HEK293 (cell line): ENCODE measurements around the gene TPSAB1.

Experiments used
- CTCF ChIA-PET: fragments of 350-600 bp; formaldehyde crosslinking; extraction: SDS; loops from one replicate; lab custom pipeline; 2021; ENCODE audit warnings: antibody characterized with exemption; lab: Yijun Ruan, JAX
- POLR2A ChIA-PET: fragments of 300-600 bp; formaldehyde crosslinking; extraction: SDS; loops from one replicate; lab custom pipeline; 2020; ENCODE audit warnings: antibody characterized with exemption, inconsistent platforms; lab: Yijun Ruan, JAX
- H3K27ac ChIP-seq: fragments of 200-500 bp; sonication (Bioruptor generic); 2 replicates; pipeline ENCODE4 v1.5.1; 2014; ENCODE audit warnings: low read depth, low read length, control low read depth, inconsistent platforms; ENCODE audit errors: extremely low read depth
- H3K36me3 ChIP-seq, 2 experiments: fragments of 200-500 bp in 1 of 2; sonication (Bioruptor generic) in 1 of 2; 1 replicate in 1 of 2; 2 replicates in 1 of 2; pipeline ENCODE4 v1.5.1; 2014 to 2017; ENCODE audit warnings: inconsistent platforms in 2 of 2, low read length in 2 of 2; ENCODE audit not compliant: control insufficient read depth in 2 of 2, insufficient read depth in 1 of 2
- H3K4me1 ChIP-seq: fragments of 200-500 bp; sonication (Bioruptor generic); 2 replicates; pipeline ENCODE4 v1.5.1; 2014; ENCODE audit warnings: mild to moderate bottlenecking, low read length, inconsistent platforms; ENCODE audit not compliant: control insufficient read depth, insufficient read depth
- H3K4me3 ChIP-seq: 2 replicates; pipeline ENCODE4 v1.5.1; 2011; ENCODE audit warnings: low read depth, mild to moderate bottlenecking, control low read depth, low read length, moderate library complexity
- H3K9me3 ChIP-seq: fragments of 200-500 bp; sonication (Bioruptor generic); 2 replicates; pipeline ENCODE4 v1.5.1; 2014; ENCODE audit warnings: low read depth, low read length, inconsistent platforms; ENCODE audit not compliant: control insufficient read depth, insufficient read depth
- KLF1 ChIP-seq: fragments of 450-650 bp; formaldehyde crosslinking; IDR thresholded peaks from 2 replicates; pipeline ENCODE4 v1.5.1; 2016; ENCODE audit warnings: missing biosample characterization, missing genetic modification characterization
- KLF7 ChIP-seq: fragments of 450-650 bp; formaldehyde crosslinking; IDR thresholded peaks from 2 replicates; pipeline ENCODE4 v1.5.1; 2016; ENCODE audit warnings: missing biosample characterization, missing genetic modification characterization, borderline replicate concordance
- PRDM10 ChIP-seq: fragments of 450-650 bp; formaldehyde crosslinking; IDR thresholded peaks from 2 replicates; pipeline ENCODE4 v1.5.1; 2016; ENCODE audit warnings: missing biosample characterization, missing genetic modification characterization
- SALL2 ChIP-seq: fragments of 450-650 bp; formaldehyde crosslinking; IDR thresholded peaks from 2 replicates; pipeline ENCODE4 v1.5.0; 2017; ENCODE audit warnings: missing biosample characterization, mild to moderate bottlenecking, missing genetic modification characterization, borderline replicate concordance
- SP7 ChIP-seq: fragments of 450-650 bp; formaldehyde crosslinking; IDR thresholded peaks from 2 replicates; pipeline ENCODE4 v1.5.1; 2016; ENCODE audit warnings: missing biosample characterization, missing genetic modification characterization
- YY2 ChIP-seq: fragments of 450-650 bp; formaldehyde crosslinking; IDR thresholded peaks from 2 replicates; pipeline ENCODE4 v1.5.1; 2016; ENCODE audit warnings: missing biosample characterization, missing genetic modification characterization
- ZIC2 ChIP-seq: fragments of 450-650 bp; formaldehyde crosslinking; IDR thresholded peaks from 2 replicates; pipeline ENCODE4 v1.5.1; 2016; ENCODE audit warnings: missing biosample characterization, missing genetic modification characterization
- ZNF10 ChIP-seq: fragments of 450-650 bp; formaldehyde crosslinking; IDR thresholded peaks from 2 replicates; pipeline ENCODE4 v1.5.1; 2017; ENCODE audit warnings: missing biosample characterization, missing genetic modification characterization
- ZNF211 ChIP-seq: fragments of 450-650 bp; formaldehyde crosslinking; IDR thresholded peaks from 2 replicates; pipeline ENCODE4 v1.5.1; 2016; ENCODE audit warnings: low read depth, missing biosample characterization, missing genetic modification characterization
- ZNF214 ChIP-seq: fragments of 450-650 bp; formaldehyde crosslinking; IDR thresholded peaks from 2 replicates; pipeline ENCODE4 v1.5.1; 2017; ENCODE audit warnings: missing biosample characterization, mild to moderate bottlenecking, missing genetic modification characterization, borderline replicate concordance
- ZNF266 ChIP-seq: fragments of 450-650 bp; formaldehyde crosslinking; IDR thresholded peaks from 2 replicates; pipeline ENCODE4 v1.5.1; 2016; ENCODE audit warnings: missing biosample characterization, missing genetic modification characterization, low read depth
- ZNF350 ChIP-seq: fragments of 450-650 bp; formaldehyde crosslinking; IDR thresholded peaks from 2 replicates; pipeline ENCODE4 v1.5.0; 2017; ENCODE audit warnings: missing biosample characterization, mild to moderate bottlenecking, missing genetic modification characterization
- ZNF404 ChIP-seq: fragments of 450-650 bp; formaldehyde crosslinking; IDR thresholded peaks from 2 replicates; pipeline ENCODE4 v1.5.1; 2017; ENCODE audit warnings: missing biosample characterization, missing genetic modification characterization
- ZNF423 ChIP-seq: fragments of 450-650 bp; formaldehyde crosslinking; IDR thresholded peaks from 2 replicates; pipeline ENCODE4 v1.5.1; 2016; ENCODE audit warnings: missing biosample characterization, missing genetic modification characterization
- ZNF48 ChIP-seq: fragments of 450-650 bp; formaldehyde crosslinking; IDR thresholded peaks from 2 replicates; pipeline ENCODE4 v1.5.1; 2016; ENCODE audit warnings: missing biosample characterization, missing genetic modification characterization
- ZNF513 ChIP-seq: fragments of 450-650 bp; IDR thresholded peaks from 2 replicates; pipeline ENCODE4 v1.5.1; 2018; ENCODE audit warnings: missing biosample characterization, missing genetic modification characterization
- ZNF571 ChIP-seq: fragments of 450-650 bp; formaldehyde crosslinking; IDR thresholded peaks from 2 replicates; pipeline ENCODE4 v1.5.0; 2017; ENCODE audit warnings: missing biosample characterization, missing genetic modification characterization
- ZNF596 ChIP-seq: fragments of 450-650 bp; IDR thresholded peaks from 2 replicates; pipeline ENCODE4 v1.5.0; 2018; ENCODE audit warnings: missing biosample characterization, mild to moderate bottlenecking, missing genetic modification characterization, moderate library complexity
- ZNF610 ChIP-seq: fragments of 450-650 bp; formaldehyde crosslinking; IDR thresholded peaks from 2 replicates; pipeline ENCODE4 v1.5.1; 2016; ENCODE audit warnings: missing biosample characterization, missing genetic modification characterization, borderline replicate concordance
- ZNF645 ChIP-seq: fragments of 450-650 bp; formaldehyde crosslinking; IDR thresholded peaks from 2 replicates; pipeline ENCODE4; 2016; ENCODE audit warnings: missing biosample characterization, missing genetic modification characterization
- ZNF660 ChIP-seq: fragments of 450-650 bp; IDR thresholded peaks from 2 replicates; pipeline ENCODE4 v1.5.1; 2018; ENCODE audit warnings: missing biosample characterization, mild to moderate bottlenecking, missing genetic modification characterization
- ZNF707 ChIP-seq: fragments of 450-650 bp; formaldehyde crosslinking; IDR thresholded peaks from 2 replicates; pipeline ENCODE4 v1.5.1; 2016; ENCODE audit warnings: missing biosample characterization, missing genetic modification characterization
- ZNF830 ChIP-seq: fragments of 450-650 bp; IDR thresholded peaks from 2 replicates; pipeline ENCODE4 v1.5.0; 2018; ENCODE audit warnings: missing biosample characterization, missing genetic modification characterization, low read depth, mild to moderate bottlenecking, moderate library complexity
- TF ChIP-seq, protein P1 (sequence below): IDR thresholded peaks from 2 replicates; pipeline ENCODE4 v1.6.1; 2011; ENCODE audit warnings: mild to moderate bottlenecking, low read depth, low read length, borderline replicate concordance
- TF ChIP-seq, protein P2 (sequence below): fragments of 450-650 bp; formaldehyde crosslinking; IDR thresholded peaks from 2 replicates; pipeline ENCODE4 v1.5.1; 2016; ENCODE audit warnings: missing biosample characterization, missing genetic modification characterization

The TPSAB1 gene

GRCh38 chr16:1281517-1281916, 41.0 kb downstream of the TPSAB1 start (continued):
- TF ChIP-seq ZNF645 (tag by site-specific recombination) = no peak
- TF ChIP-seq ZNF660 (tag by site-specific recombination) = no peak
- no peak for TF ChIP-seq KLF1 (tag by site-specific recombination)
- no peak for TF ChIP-seq ZNF423 (tag by site-specific recombination)
- no peak for TF ChIP-seq ZNF610 (tag by site-specific recombination)
- TF ChIP-seq ZIC2 = no peak
- no peak for TF ChIP-seq ZNF513 (tag by site-specific recombination)
- no peak for TF ChIP-seq KLF7 (tag by site-specific recombination)

DNA sequence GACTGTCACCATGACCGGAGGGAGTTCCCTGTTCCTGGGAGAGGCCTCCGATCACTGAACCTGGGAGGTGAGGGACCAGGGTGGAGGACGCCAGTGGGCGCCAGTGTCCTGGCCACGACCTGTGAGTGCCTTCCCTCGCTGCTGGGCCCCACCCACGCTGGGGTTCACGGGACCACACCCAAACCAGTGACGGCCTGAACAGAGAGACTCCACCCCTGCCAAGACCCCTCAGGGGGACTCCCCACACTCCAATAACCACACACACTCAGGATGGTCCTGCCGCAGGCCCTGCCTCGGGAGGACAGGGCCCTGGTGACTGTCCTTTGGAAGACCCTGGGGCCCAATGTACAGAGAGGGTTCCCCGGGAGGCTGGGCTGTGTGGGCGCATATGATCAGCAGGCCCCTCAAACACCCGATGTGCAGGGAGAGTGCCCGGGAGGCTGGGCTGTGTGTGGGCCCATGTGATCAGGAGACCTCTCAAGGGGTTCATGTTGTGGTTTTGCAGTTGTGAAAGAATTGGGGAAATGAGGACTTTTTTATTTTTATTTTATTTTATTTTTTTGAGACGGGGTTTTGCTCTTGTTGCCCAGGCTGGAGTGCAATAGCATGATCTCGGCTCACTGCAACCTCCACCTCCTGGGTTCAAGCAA, 41.9 kb downstream of the TPSAB1 start:
- POLR2A ChIA-PET = no interaction called here
- no peak overlapping the region for H3K27ac ChIP-seq
- no peak for TF ChIP-seq ZNF214 (tag by site-specific recombination)
- TF ChIP-seq, protein P1, sequence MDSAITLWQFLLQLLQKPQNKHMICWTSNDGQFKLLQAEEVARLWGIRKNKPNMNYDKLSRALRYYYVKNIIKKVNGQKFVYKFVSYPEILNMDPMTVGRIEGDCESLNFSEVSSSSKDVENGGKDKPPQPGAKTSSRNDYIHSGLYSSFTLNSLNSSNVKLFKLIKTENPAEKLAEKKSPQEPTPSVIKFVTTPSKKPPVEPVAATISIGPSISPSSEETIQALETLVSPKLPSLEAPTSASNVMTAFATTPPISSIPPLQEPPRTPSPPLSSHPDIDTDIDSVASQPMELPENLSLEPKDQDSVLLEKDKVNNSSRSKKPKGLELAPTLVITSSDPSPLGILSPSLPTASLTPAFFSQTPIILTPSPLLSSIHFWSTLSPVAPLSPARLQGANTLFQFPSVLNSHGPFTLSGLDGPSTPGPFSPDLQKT = no peak
- TF ChIP-seq ZNF830 = no peak
- no peak for TF ChIP-seq YY2
- no peak for TF ChIP-seq ZNF571 (tag by site-specific recombination)
- TF ChIP-seq ZNF10 (tag by site-specific recombination) = no peak
- TF ChIP-seq ZNF596 = no peak
- TF ChIP-seq ZNF48 (tag by site-specific recombination) = no peak
- TF ChIP-seq PRDM10 (tag by site-specific recombination) = no peak
- TF ChIP-seq SALL2 (tag by site-specific recombination) = no peak
- no peak for TF ChIP-seq ZNF645 (tag by site-specific recombination)
- no peak for TF ChIP-seq ZNF350 (tag by site-specific recombination)
- TF ChIP-seq, protein P2, sequence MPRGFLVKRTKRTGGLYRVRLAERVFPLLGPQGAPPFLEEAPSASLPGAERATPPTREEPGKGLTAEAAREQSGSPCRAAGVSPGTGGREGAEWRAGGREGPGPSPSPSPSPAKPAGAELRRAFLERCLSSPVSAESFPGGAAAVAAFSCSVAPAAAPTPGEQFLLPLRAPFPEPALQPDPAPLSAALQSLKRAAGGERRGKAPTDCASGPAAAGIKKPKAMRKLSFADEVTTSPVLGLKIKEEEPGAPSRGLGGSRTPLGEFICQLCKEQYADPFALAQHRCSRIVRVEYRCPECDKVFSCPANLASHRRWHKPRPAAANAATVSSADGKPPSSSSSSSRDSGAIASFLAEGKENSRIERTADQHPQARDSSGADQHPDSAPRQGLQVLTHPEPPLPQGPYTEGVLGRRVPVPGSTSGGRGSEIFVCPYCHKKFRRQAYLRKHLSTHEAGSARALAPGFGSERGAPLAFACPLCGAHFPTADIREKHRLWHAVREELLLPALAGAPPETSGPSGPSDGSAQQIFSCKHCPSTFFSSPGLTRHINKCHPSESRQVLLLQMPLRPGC (tag by site-specific recombination) = no peak
- no peak for TF ChIP-seq ZNF266
- TF ChIP-seq ZNF211 (tag by site-specific recombination) = no peak
- TF ChIP-seq ZNF707 (tag by site-specific recombination) = no peak
- TF ChIP-seq SP7 (tag by site-specific recombination) = no peak
- no peak for TF ChIP-seq ZNF404 (tag by site-specific recombination)

More for the DNA sequence above, 41.9 kb downstream of the TPSAB1 start:
- H3K36me3 ChIP-seq = no peaks in the 10 kb centered on the region
- no peak overlapping the region for H3K4me3 ChIP-seq
- no peaks in the 10 kb centered on the region for H3K4me1 ChIP-seq
- H3K9me3 ChIP-seq = no peaks in the 10 kb centered on the region
- CTCF ChIA-PET = interaction anchor here (0.6 kb wide), 1 partner anchor 13 kb away, joined by 4 read pairs; no protein-coding TSS in a partner anchor
